ENCODE results near the gene GALNT13.

GALNT13 gene

DNA sequence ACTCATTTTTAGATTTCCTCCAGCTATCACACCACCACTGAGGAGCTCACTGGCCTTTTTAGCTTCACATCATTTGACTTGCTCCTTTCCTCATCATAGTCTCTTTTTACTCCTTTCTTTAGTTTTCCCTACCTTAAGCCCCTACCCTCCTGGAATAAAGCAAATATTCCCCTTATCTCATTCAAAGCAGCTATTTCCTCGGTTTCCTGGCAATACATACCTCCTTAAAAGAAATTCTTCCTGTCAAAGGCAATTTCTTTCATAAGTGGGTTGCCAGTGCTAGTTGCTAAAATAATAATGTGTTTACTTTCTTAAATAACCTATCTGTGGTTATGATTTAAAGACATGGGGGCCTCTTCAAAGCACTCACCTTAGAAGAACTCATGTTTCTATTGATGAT lies 359.3 kb downstream of the GALNT13 start:
- no peak for DNase-seq

DNA sequence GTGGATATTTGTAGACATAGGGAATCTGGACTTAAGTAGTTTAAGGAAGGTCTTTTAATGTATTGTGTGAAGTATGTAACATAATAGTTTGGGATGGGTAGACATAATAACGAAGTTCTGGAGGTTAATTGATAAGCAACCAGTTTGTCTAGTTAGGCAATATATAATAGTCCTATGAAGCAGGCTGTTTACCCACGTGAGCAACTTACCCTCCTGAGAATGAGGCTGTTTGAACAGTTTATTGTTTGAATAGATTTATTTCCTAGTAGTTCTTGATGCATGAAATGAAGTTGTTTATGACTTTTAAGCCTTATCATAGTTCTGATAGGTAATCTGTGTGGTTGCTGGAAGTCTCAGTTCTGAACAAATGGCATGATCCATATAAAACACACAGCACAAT lies 361.5 kb downstream of the GALNT13 start:
- no peak for DNase-seq

- no peak for DNase-seq
Measured at GRCh38 chr2:154238252-154238651, 366.5 kb downstream of the GALNT13 start.

DNA sequence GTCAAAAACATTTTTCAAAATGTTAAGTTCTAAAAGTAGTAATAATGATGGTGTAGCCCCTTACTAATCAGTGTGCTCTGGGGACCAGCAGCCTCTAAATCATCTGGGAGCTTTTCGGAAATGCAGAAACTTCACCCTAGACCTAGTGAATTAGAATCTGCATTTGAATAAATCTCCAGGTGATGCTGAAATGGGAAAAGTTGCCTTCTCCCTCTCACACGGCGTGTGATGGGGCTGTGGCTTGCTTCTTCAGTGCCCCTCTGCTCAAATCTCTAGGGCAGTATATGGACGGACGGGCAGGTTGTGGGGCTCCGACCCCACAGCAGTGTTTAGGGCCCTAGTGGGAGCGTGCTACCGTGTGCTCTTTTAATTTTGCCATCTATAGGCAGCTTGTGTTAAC lies 368.6 kb downstream of the GALNT13 start:
- no peak for DNase-seq

DNA sequence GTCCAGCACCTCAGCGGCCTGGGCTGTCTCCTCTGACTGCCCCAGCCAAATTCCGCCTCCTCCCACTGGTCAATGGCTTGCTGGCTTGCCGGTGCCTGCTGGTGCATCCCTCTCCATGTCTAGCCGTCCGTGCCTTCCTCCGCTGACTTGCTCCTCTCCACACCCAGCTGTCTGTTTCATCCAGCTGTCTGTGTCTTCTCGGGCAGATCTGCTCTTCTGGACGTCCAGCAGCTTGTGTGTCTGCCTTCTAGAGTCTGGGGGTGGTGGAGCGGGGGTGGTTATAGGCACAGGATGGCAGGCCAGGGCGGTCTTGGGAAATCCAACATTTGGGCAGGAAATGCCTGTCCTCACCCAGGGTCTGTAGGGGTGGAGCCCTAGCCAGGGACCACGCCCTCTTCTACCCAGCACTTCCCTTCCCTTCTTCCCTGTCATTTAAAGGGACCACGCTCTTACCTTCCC lies 369.2 kb downstream of the GALNT13 start:
- no peak for DNase-seq

- no peak for DNase-seq
Measured at GRCh38 chr2:154242687-154243086, 371.0 kb downstream of the GALNT13 start.

- no peak for DNase-seq
Measured at GRCh38 chr2:154243685-154244084, 372.0 kb downstream of the GALNT13 start.

DNA sequence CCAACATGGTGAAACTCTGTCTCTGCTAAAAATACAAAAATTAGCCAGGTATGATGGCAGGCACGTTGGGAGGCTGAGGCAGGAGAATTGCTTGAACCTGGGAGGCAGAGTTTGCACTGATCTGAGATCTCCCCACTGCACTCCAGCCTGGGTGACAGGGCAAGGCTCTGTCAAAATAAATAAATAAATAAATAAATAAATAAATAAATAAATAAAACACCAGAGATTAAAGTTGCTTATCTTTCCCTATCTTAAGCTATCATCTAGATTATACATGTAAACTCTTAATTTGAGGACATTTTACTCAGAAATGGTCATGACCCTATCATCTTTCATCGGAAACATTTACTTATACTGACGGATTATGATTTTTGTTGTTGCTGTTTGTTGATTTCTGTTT lies 373.2 kb downstream of the GALNT13 start:
- DNase-seq = no peak

- no peak for DNase-seq
Measured at GRCh38 chr2:154247503-154247902, 375.8 kb downstream of the GALNT13 start.

DNA sequence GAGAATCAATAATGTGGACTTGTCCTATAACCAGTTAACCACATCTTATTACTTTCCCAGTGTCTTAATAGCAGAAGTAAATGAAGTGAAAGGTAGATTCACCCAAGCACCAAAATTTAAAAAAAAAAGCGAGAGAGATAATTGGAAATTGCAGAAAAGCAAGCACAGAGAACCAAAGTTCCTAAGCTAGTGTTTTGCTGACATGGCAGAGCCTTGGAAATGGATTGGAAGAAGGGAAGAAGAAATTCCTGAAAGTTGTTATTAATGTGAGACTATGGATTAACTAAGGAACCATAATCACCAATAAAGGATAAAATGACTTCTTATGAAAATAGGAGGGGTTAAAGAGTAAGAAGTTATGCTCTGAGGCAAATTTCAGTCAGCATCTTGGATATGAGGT lies 384.4 kb downstream of the GALNT13 start:
- DNase-seq = no peak

DNA sequence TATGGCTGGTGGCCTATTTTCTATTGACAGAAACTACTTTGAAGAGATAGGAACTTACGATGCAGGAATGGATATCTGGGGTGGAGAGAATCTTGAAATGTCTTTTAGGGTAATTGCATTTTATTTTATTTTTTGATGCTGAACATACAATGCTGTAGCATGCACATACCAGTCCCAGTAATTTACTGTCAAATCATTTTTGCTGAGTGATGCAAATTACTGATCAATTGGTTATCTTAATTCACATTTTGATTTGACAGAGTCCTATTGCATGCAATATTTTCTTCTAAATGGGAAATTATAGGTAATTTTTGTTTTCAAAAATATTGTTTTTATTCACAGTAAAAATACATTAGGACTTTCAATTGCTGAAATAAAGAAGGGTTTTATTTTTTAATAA lies 387.3 kb downstream of the GALNT13 start:
- no peak for DNase-seq

- DNase-seq = no peak
Measured at GRCh38 chr2:154261473-154262027, 389.8 kb downstream of the GALNT13 start.

- no peak for DNase-seq
Measured at GRCh38 chr2:154263206-154263605, 391.5 kb downstream of the GALNT13 start.

DNA sequence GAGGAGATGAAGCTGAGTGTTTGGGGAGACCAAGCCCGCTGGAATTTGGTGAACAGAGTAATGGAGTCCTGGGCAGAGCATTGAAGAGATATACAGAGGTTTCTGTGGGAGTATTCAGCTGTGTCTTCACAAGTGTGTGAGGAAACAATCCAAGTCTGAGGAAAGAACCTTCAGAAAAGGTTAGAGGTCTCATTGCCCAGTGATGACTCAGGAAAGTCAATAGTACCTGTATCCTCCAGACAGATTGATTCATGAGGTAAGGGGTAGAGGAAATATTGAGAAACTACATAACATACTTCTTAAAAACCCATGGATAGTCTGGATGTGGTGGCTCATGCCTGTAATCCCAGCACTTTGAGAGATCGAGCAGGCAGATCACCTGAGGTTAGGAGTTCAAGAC lies 392.3 kb downstream of the GALNT13 start:
- DNase-seq = no peak

DNA sequence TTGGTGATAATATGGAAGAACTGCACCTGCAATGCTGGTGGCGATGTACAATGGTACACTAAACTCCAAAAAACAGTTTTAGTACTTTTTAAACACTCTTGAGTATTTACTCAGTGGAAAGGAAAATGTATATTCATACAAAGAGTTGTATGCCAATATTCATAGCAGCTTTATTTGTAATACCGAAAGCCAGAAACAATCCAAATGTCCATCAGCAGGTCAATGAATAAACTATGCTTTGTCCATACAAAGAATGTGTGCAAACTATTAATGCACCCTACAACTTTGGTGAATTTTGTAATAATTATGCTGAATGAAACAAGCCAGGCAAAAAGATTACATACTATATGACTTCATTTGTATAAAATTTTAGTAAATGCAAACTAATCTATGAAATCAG lies 396.3 kb downstream of the GALNT13 start:
- no peak for DNase-seq

DNA sequence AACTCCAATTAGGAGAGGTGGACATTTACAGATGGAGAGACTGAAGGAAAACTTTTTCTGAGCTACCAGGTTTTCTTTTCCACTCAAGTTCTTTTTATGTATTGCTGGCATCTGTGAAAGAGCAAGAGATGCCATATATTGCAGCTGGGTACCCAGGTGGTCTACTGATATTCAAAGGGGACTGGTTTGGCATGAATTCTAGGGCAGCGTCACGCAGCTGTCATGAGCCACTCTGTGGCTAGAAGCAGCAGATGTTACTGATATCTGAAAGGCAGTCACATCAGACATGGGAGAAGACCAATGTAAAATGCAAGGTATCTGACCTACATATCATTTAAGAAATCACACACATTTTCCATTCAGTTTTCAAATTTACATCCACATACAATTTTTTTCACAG lies 408.8 kb downstream of the GALNT13 start:
- DNase-seq = no peak

GRCh38 chr2:154289870-154290269 lies 418.1 kb downstream of the GALNT13 start:
- DNase-seq = no peak

DNA sequence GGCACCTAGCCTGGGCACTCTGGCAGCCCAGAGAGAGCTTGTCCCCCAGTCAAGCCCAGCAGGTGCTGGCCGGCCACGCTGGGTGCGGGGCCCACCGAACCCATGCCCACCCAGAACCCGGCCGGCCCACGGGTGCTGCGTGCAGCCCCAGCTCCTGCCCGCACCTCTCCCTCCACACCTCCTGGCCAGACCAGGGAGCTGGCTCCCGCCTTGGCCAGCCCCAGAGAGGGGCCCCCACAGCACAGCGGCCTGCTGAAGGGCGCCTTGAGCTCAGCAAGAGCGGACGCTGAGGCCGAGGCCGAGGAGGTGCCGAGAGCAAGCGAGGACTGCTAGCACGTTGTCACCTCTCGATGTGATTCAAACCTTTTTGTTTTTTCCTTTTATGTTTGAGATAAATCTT lies 419.8 kb downstream of the GALNT13 start:
- DNase-seq = no peak

DNA sequence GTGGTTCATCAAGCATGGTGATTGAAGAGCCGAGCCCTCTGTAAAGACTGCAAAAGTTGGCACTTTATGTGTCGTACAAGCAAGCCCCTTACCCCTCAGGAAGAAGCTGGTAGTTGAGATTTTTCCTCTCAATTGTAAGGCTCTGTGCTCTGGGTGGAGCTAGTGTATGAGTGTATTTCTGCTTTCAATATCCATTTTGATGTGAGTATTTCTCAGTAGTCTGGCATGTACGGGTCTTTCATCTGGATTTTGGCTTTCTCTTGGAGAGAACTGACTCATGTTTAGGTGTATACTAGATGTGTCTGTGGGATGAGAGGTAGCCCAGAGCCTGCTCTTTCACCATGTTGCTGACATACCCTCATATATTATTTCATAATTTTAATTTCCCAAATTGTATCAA lies 420.2 kb downstream of the GALNT13 start:
- DNase-seq = no peak

- DNase-seq = no peak
Measured at GRCh38 chr2:154293864-154294263, 422.1 kb downstream of the GALNT13 start.

DNA sequence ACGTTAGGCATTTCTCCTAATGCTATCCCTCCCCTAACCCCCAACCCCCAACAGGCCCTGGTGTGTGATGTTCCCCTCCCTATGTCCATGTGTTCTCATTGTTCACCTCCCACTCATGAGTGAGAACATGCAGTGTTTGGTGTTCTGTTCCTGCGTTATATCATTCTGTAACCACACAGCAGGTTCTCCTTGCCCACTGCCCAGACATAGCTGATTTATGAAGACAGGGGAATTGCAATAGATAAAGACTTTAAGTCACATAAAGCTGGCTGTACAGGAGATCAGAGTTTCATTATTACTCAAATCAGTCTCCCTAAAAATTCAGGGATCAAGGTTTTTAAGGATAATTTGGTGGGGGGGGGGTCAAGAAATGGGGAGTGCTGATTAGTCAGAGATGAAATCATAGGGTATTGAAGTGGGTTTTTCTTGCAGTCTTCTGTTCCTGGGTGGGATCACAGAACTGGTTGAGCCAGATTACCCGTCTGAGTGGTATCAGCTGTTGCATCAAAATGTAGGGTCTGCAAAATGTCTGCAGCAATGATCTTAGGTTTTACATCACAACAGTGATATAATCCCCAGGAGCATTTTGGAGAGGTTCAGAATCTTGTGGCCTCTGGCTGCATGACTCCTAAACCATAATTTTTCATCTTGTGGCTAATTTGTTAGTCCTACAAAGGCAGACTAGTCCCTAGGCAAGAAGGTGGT lies 434.7 kb downstream of the GALNT13 start:
- no peak for DNase-seq

DNA sequence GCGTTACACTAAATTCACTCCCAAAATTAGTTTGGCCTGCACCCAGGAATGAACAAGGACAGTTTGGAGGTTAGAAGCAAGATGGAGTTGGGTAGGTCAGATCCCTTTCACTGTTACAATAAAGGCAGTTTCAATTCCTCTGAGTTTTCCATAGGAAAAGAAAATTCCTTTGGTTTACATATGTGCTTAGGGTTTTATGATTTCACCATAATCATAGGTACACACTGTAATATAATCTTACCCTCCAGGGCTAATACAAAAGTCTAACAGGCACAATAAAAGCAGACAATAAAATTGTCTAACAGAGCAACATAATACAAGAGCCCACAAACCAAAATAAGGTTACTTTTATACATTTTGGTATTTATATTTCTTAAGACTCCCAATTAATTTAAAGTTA lies 435.3 kb downstream of the GALNT13 start:
- no peak for DNase-seq

DNA sequence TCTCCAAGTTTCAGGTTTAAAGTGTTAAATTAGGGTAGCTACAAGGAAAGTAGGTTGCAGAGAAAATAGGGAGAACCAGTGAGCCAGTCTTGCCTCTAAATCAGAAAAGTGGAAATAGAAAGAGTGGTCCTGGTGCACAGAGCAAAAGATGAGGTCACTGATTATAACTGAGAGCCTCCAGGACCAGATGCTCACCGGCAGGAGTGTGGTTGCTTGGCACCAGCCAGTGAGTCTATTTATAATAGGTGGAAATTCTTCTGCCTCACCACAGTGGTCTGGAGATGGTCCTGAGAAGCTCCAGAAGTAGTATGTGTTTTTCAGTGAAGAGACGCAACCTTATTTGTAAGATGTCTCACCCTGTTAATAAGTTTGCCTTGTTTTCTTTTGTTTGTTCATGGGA lies 452.9 kb downstream of the GALNT13 start:
- DNase-seq = no peak

GRCh38 chr2:154329510-154329909 lies 457.8 kb downstream of the GALNT13 start:
- no peak for DNase-seq

DNA sequence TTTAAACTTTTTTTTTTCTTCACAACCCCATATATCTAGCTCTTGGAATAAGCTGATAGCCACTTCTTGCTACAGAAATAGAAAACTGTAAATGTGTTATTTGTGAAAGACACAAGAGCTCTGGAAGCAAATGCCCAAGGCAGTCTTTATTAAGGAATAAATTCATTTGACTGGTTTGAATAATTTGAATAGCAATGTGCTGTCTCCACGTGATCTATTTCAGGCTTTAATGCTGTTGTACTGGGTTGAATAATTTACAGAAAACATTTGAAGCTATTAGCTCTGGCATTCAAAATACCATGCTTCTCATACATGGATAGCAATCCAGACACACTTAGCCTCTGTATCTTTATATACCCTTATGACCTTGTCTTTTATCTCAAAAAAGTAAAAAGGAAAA lies 460.1 kb downstream of the GALNT13 start:
- DNase-seq = no peak

Measured in effector CD8-positive, alpha-beta T cell (primary cell).